ENCODE results near the gene YEATS2.
"Not testable (repeated sequence)": the region's sequence is repeated elsewhere in the genome, so short reads cannot be mapped to it uniquely, and the experiment has no call there.

The YEATS2 gene

GRCh38 chr3:183718012-183718411, 20.4 kb downstream of the YEATS2 start:
- DNase-seq: no peak

- no peak for DNase-seq
Observed at GRCh38 chr3:183725387-183725786, 27.8 kb downstream of the YEATS2 start.

- no peak for DNase-seq
Observed at GRCh38 chr3:183728204-183728603, 30.6 kb downstream of the YEATS2 start.

DNA sequence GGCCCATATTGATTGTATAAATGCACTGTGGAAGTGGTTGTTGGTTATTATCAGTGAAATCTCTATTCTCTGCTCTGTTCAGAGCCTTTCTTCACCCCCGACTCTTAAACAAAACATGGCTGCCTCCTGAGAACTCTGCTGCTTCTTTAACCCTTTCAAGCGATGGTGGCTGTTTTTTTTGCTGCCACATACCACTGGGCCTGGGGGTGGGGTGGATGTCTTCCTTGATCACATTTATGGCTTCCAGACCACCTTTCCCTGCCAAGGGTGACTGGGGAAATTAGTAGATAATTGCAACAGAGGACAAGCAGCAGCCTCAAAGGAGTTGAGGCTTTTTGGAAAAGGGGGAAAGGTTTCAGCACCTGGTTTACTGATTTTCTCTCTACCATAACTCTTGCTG, 32.8 kb downstream of the YEATS2 start:
- DNase-seq: no peak

- no peak for DNase-seq
Observed at GRCh38 chr3:183731611-183732010, 34.0 kb downstream of the YEATS2 start.

DNA sequence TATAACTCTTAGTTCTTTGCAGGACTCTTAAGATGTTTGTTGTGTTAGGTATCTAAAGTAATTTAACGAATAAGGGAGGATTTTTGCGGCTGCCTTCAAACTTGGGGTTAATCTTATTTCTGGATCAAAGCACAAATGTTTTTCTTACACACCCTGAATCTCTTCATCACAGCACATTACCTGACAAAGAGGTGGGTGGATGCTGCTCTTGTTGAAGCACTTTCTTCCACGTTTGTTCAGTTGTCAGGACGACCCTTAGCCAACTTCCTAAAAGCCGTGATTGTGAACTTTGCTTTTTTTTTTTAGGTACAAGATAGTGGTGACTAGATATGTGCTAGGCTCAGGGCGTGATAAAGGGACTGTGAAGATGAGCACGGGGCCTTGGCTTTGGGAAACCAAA, 36.0 kb downstream of the YEATS2 start:
- no peak for DNase-seq

DNA sequence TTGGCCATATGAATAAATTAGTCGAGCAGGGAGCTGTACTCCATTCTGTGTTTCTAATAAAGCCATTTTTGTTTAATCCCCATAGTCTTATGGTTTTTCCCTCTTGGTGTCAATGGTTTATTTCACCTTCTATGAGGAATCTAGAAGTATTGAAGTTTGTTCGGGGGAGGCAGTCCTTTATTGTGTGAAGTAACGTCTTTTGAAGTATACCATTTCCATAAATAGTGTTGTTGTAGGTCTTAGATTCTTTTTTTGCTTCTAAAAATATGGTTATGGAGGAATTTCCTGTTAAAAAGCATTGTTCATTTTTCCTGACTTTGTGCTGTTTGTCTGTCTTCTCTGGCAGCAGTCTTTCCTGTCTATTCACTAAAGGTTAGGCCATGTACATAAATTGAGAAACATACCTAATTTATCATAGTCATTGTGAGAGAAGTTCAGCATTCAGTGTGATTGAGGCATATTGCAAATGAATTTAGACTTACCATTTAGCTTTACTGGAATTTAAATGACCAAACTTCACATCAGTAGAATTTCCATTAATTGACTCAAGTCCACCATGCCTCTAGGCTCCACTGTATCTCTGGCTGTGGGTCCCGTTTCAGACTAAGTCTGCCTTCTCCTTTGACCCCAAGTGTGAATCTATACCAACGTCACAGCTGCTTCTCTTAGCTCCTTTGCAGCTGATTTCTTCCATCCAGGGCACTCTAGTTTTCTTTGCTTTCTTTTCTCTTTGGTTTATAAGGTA, 37.3 kb downstream of the YEATS2 start:
- no peak for DNase-seq

GRCh38 chr3:183737116-183737515, 39.5 kb downstream of the YEATS2 start:
- no peak for DNase-seq

DNA sequence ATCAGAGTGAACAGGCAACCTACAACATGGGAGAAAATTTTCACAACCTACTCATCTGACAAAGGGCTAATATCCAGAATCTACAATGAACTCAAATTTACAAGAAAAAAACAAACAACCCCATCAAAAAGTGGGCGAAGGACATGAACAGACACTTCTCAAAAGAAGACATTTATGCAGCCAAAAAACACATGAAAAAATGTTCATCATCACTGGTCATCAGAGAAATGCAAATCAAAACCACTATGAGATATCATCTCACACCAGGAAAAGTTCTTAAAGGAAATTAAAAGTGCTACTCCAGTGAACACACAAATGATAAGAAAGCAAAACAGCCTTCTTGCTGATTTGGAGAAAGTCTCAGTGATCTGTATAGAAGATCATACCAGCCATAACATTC, 42.6 kb downstream of the YEATS2 start:
- not testable (repeated sequence) for DNase-seq

DNA sequence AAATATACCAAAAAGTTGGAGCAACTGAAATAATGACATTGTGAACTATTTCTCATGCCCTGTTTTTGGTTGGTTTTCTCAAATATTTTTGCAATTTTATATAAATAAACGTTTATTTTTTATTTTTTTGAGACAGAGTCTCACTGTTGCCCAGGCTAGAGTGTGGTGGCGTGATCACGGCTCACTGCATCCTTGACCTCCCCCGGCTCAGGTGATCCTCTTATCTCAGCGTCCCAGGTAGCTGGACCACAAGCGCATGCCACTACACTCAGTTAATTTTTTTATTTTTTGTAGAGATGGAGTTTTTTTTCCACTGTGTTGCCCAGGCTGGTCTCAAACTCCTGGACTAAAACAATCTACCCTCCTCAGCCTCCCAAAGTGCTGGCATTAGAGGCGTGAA, 45.6 kb downstream of the YEATS2 start:
- DNase-seq: no peak

- no peak for DNase-seq
Observed at GRCh38 chr3:183745300-183746098, 47.9 kb downstream of the YEATS2 start.

DNA sequence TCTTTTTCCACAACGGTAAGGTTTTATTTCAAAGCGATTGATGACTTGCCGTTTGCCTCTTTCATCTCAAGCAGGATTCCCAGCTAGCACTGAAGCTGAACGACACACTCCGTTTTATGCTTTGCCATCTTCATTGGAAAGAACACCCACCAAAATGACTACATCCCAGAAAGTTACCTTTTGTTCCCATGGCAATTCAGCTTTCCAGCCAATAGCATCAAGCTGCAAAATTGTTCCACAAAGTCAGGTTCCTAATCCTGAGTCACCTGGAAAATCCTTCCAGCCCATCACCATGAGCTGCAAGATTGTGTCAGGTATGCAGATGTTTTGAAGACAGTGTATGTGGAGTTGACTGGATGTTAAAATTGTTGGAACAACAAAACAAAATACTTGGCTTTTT, 56.5 kb downstream of the YEATS2 start:
- DNase-seq: no peak

- DNase-seq: no peak
Observed at GRCh38 chr3:183762304-183762703, 64.7 kb downstream of the YEATS2 start.

DNA sequence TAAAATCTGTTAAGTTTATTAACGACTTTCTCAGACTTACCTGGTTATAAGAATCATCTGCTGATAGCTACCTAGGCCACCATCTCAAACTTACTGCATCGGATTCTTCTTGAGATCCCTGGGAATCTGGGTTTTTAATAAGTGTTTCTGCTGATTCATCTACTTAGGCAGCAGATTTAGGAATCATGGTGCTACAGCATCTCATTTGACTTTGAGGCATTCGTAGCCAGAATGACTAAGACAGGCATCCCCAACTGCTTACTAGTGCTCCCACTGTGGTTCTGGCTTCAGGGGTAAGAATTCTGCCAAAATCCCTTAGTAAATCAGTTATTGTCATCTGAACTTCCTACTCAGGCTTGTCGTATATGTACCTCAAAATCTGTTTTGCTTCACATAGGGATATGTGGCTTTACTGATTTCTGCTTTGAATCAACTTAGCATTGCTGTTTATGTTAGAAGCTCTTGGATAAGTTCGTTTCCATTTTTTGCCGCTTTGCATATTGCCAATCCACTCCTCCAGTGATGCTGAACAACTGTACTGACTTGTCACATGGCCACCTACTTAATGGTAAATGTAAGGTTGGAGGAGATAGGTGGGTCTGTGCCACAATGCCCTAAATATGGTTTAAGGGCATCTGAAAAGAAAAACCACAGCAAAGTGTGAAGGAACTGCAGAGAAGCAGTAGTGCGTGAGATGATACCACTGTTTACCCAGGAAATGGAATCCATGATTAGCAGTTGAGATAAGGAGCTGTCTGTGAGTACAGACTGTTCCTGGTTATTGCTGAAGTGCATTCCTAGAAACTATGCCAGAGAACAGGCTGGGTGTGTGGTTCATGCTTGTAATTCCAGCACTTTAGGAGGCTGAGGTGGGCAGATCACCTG, 67.5 kb downstream of the YEATS2 start:
- no peak for DNase-seq

GRCh38 chr3:183766107-183766506, 68.5 kb downstream of the YEATS2 start:
- no peak for DNase-seq

- DNase-seq: peak; percentile 6
Observed at GRCh38 chr3:183766745-183767606, 69.4 kb downstream of the YEATS2 start.

GRCh38 chr3:183768114-183768513, 70.5 kb downstream of the YEATS2 start:
- DNase-seq: no peak

GRCh38 chr3:183769453-183769852, 71.9 kb downstream of the YEATS2 start:
- DNase-seq: no peak

DNA sequence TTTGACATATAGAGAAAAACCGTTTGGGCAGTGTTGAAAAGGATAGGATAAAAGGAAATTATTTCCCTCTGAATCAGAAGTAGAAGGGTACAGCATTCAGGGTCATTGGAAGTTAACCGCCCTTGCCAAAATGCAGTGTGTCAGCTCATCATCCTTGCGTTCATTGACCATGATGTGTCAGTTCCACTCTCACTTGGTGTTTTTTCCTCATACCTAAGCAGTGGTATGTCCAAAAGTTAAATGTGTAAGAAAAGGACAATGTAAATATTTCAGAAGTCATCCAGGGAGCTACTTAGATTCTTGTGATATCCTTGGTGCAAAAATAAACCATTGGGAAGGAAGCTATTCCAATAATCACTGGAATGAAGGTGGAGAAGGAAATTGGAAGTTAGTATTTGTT, 77.0 kb downstream of the YEATS2 start:
- no peak for DNase-seq

DNA sequence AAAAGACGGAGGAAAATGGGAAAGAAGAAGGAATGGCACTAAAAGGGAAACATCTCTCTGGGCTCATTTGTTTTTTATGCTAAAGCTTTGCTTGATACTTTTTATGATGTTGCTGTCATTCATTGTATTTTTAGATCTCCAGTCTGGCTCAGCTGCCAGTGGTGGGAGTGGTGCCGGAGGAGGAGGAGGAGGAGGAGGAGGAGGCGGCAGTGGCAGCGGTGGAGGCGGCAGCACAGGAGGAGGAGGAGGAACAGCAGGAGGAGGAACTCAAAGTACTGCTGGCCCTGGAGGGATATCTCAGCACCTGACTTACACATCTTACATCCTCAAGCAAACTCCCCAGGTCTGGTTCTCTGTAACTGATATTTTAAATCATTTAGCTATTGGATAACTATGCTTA, 78.2 kb downstream of the YEATS2 start:
- DNase-seq: no peak

- DNase-seq: not testable (repeated sequence)
Observed at GRCh38 chr3:183776451-183776850, 78.9 kb downstream of the YEATS2 start.

- no peak for DNase-seq
Observed at GRCh38 chr3:183777016-183777618, 79.5 kb downstream of the YEATS2 start.
